ENCODE data around the gene POLE.

POLE gene

GRCh38 chr12:132606927-132607326 lies 80.2 kb downstream of the POLE start:
- no peaks in the 10 kb centered on the region for H3K9me3 ChIP-seq
- peaks cover 100% of the 10 kb centered on the region for H3K27me3 ChIP-seq
- H3K36me3 ChIP-seq: no peaks in the 10 kb centered on the region
- H3K4me1 ChIP-seq (ENCODE audit: control insufficient read depth in 1 of 2, insufficient read depth in 1 of 2, low read depth in 1 of 2, low read length in 1 of 2): no peaks in the 10 kb centered on the region
- H3K27ac ChIP-seq: no peak overlapping the region
- TF ChIP-seq CTCF (IDR thresholded peaks at IDR 0.05): no peak
- H3K4me3 ChIP-seq (ENCODE audit: low read depth in 1 of 2, low read length in 1 of 2): no peak overlapping the region

GRCh38 chr12:132606466-132606865 lies 80.7 kb downstream of the POLE start:
- no peak for TF ChIP-seq CTCF (IDR thresholded peaks at IDR 0.05)
- peaks cover 100% of the 10 kb centered on the region for H3K27me3 ChIP-seq
- H3K27ac ChIP-seq: no peak overlapping the region
- no peaks in the 10 kb centered on the region for H3K36me3 ChIP-seq
- H3K9me3 ChIP-seq: no peaks in the 10 kb centered on the region
- no peaks in the 10 kb centered on the region for H3K4me1 ChIP-seq (ENCODE audit: control insufficient read depth in 1 of 2, insufficient read depth in 1 of 2, low read depth in 1 of 2, low read length in 1 of 2)
- H3K4me3 ChIP-seq (ENCODE audit: low read depth in 1 of 2, low read length in 1 of 2): no peak overlapping the region

- H3K27me3 ChIP-seq: peaks cover 100% of the 10 kb centered on the region
- H3K4me1 ChIP-seq (ENCODE audit: control insufficient read depth in 1 of 2, insufficient read depth in 1 of 2, low read depth in 1 of 2, low read length in 1 of 2): no peaks in the 10 kb centered on the region
- no peak for TF ChIP-seq CTCF (IDR thresholded peaks at IDR 0.05)
- no peaks in the 10 kb centered on the region for H3K9me3 ChIP-seq
- no peak overlapping the region for H3K4me3 ChIP-seq (ENCODE audit: low read depth in 1 of 2, low read length in 1 of 2)
- H3K36me3 ChIP-seq: no peaks in the 10 kb centered on the region
- no peak overlapping the region for H3K27ac ChIP-seq
Observed at GRCh38 chr12:132605892-132606291, 81.2 kb downstream of the POLE start.

- TF ChIP-seq CTCF (IDR thresholded peaks at IDR 0.05): no peak
- Histone ChIP-seq H3K4me1 (ENCODE audit: control insufficient read depth in 1 of 2, insufficient read depth in 1 of 2, low read depth in 1 of 2, low read length in 1 of 2) (peaks cover 0 to 4% of the 10 kb centered on the region in 2 experiments), H3K4me3 (ENCODE audit: low read depth in 1 of 2, low read length in 1 of 2) (no peak overlapping the region), H3K27ac (no peak overlapping the region), H3K27me3 (peaks cover 100% of the 10 kb centered on the region), H3K36me3 (no peaks in the 10 kb centered on the region), H3K9me3 (no peaks in the 10 kb centered on the region)
Observed at GRCh38 chr12:132604668-132605441, 82.3 kb downstream of the POLE start.

- no peak for TF ChIP-seq CTCF (IDR thresholded peaks at IDR 0.05)
- Histone ChIP-seq H3K27ac (no peak overlapping the region), H3K4me1 (ENCODE audit: control insufficient read depth in 1 of 2, insufficient read depth in 1 of 2, low read depth in 1 of 2, low read length in 1 of 2) (peaks cover 0 to 4% of the 10 kb centered on the region in 2 experiments), H3K4me3 (ENCODE audit: low read depth in 1 of 2, low read length in 1 of 2) (no peak overlapping the region), H3K9me3 (no peaks in the 10 kb centered on the region), H3K27me3 (peaks cover 100% of the 10 kb centered on the region), H3K36me3 (no peaks in the 10 kb centered on the region)
Observed at GRCh38 chr12:132604151-132604618, 83.0 kb downstream of the POLE start.
